GM21717 (cell line): ENCODE measurements around the gene PIM1.

Experiments used
- ATAC-seq: cut with Tn5 transposase; IDR thresholded peaks from one replicate; pipeline ENCODE4 v1.9.1; 2021; ENCODE audit warnings: mild to moderate bottlenecking, moderate library complexity; ENCODE audit not compliant: unreplicated experiment

PIM1 gene

DNA sequence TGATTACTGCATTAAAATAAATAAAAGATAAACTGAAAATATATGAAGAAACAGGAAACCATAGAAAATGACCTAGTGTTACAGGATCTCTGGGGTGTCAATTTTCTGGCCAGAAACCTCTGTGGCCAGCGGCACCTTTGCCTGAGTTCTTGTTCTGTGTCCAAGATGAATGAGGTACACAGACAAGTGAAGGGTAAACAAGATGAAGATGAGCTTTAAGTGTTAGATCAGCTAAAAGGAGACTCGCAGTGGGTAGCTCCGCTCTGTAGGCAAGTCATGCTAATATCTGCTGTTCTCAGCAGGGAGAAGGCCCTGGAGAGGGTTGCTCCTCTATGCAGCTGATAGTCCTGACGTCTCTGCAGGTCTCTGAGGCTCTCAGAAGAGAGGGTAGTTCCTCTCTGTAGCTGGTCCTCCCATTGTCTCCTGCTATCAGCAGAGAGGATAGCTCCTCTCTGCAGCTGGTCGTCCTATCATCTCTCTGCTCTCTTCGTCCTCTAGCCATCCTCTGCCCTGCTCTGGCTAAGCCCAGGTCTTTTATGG, 51.7 kb downstream of the PIM1 start:
- no peak for ATAC-seq

GRCh38 chr6:37222125-37222967, 52.4 kb downstream of the PIM1 start:
- peak; percentile 90 for ATAC-seq

DNA sequence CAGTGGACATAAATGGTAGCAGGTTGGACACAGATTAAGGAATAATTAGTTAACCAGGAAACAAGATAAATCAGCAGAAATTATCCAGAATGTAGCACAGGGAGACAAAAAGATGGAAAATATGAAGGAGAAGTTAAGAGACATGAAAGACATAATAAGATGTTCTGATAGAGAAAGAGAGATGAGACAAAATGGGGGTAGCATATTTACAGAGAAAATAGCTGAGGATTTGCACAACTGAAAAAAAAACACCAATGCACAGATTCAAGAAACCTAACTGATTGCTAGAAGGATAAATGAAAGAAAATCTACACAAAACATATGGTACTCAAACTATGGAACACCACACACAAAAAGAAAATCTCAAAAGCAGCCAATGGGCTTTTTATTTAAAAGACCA, 53.0 kb downstream of the PIM1 start:
- ATAC-seq, result no peak
